Thoracic aorta (tissue), 2 donors: ENCODE results near the gene FHIT. TPM values are rescaled to one million over a fixed set of nuclear protein-coding genes. Genes with fewer than 3 reads are reported as not detected.
"Not testable (repeated sequence)": the region's sequence is repeated elsewhere in the genome, so short reads cannot be mapped to it uniquely, and the experiment has no call there.

Experiments used
- ATAC-seq: fragments of 150-250 bp; one replicate; pipeline ENCODE4 v1.8.0; 2017; ENCODE audit warnings: low read depth; ENCODE audit not compliant: insufficient number of reproducible peaks, low FRiP score
- DNase-seq: peaks from one replicate; pipeline ENCODE4 v3.0.0-alpha.2; 2020; ENCODE audit warnings: low spot score
- H3K27ac ChIP-seq, 2 donors: fragments of 200-600 bp; sonication (generic); 1 replicate in 1 of 2; 2 replicates in 1 of 2; pipeline ENCODE4 v1.5.1; 2016; ENCODE audit warnings: mild to moderate bottlenecking in 2 of 2, moderate library complexity in 2 of 2
- H3K27me3 ChIP-seq: fragments of 200-600 bp; sonication (generic); replicated peaks from 2 replicates; pipeline ENCODE4 v1.6.0; 2016; ENCODE audit warnings: mild to moderate bottlenecking; ENCODE audit not compliant: insufficient read depth
- H3K36me3 ChIP-seq: fragments of 200-600 bp; sonication (generic); one replicate; pipeline ENCODE4 v1.5.1; 2016
- H3K4me1 ChIP-seq, 2 donors: fragments of 200-600 bp; sonication (generic); 1 replicate in 1 of 2; 2 replicates in 1 of 2; pipeline versions ENCODE4 v1.5.1 to v1.6.0; 2016; ENCODE audit warnings: low read depth in 2 of 2, mild to moderate bottlenecking in 1 of 2; ENCODE audit not compliant: control insufficient read depth in 1 of 2
- H3K4me3 ChIP-seq: fragments of 200-600 bp; sonication (generic); 2 replicates; pipeline ENCODE4 v1.5.1; 2016; ENCODE audit warnings: mild to moderate bottlenecking
- H3K9me3 ChIP-seq: fragments of 200-600 bp; sonication (generic); 2 replicates; pipeline ENCODE4 v1.5.1; 2016
- total RNA-seq, 2 donors: library from RNA; depleted of rRNA; stranded (reverse); fragments of >200 nt; gene quantifications; one replicate each; pipeline versions ENCODE4 v1.1.0 to v1.2.3, GENCODE V29; 2016
- TF ChIP-seq, protein P1 (sequence below): fragments of 200-600 bp; sonication (generic); IDR thresholded peaks from one replicate; pipeline ENCODE4 v1.5.1; 2019; ENCODE audit warnings: antibody characterized with exemption

The FHIT gene
- total RNA-seq, 2 donors from 2014 or later: 2.0 to 2.3 TPM

DNA sequence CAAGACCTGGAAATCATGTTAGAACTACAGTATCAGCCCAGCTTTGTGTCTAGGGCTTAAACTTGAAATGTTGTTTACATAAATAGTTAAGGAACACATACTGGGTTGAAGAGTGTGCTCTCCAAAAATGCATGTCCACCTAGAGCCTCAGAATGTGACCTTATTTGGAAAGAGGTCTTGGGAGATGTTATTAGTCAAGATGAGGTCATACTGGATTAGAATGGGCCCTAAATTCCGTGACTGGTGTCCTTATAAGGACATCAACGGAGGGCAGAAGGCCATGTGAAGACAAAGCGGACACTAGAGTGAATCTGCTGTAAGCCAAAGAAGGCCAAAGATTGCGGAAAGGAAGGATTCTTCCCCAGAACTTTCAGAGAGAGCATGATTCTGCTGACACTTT, 1442.2 kb downstream of the FHIT start:
- Histone ChIP-seq H3K27me3 (no peaks in the 10 kb centered on the region), H3K4me3 (no peak overlapping the region), H3K27ac (no peak overlapping the region), H3K4me1 (peaks cover 17 to 41% of the 10 kb centered on the region in 2 donors), H3K9me3 (no peaks in the 10 kb centered on the region), H3K36me3 (no peaks in the 10 kb centered on the region)
- TF ChIP-seq, protein P1, sequence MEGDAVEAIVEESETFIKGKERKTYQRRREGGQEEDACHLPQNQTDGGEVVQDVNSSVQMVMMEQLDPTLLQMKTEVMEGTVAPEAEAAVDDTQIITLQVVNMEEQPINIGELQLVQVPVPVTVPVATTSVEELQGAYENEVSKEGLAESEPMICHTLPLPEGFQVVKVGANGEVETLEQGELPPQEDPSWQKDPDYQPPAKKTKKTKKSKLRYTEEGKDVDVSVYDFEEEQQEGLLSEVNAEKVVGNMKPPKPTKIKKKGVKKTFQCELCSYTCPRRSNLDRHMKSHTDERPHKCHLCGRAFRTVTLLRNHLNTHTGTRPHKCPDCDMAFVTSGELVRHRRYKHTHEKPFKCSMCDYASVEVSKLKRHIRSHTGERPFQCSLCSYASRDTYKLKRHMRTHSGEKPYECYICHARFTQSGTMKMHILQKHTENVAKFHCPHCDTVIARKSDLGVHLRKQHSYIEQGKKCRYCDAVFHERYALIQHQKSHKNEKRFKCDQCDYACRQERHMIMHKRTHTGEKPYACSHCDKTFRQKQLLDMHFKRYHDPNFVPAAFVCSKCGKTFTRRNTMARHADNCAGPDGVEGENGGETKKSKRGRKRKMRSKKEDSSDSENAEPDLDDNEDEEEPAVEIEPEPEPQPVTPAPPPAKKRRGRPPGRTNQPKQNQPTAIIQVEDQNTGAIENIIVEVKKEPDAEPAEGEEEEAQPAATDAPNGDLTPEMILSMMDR: no peak
- DNase-seq (no peak), ATAC-seq (no peak)

DNA sequence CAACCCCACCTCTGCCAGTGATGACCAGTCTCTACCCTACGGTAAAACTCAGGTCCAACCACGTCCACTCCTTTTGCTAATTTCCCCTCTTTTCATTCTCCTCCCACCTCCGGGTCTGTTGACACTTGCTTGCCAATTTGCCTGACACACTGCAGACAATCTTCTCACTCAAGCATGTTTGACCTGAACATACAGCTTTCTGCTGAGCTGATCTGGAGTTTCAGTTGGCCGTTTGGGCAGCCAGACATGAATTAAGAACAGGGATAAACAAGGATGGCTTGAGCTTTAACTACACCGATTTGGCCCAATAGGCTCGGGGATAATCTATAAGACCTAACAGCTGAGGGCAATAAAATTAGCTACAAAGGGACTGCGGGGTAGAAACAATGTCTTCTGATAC, 1442.8 kb downstream of the FHIT start:
- TF ChIP-seq, protein P1: no peak
- H3K27ac ChIP-seq: no peak overlapping the region
- no peaks in the 10 kb centered on the region for H3K36me3 ChIP-seq
- peaks cover 14 to 35% of the 10 kb centered on the region in 2 donors for H3K4me1 ChIP-seq
- ATAC-seq (no peak), DNase-seq (no peak)
- H3K4me3 ChIP-seq: no peak overlapping the region
- no peaks in the 10 kb centered on the region for H3K9me3 ChIP-seq
- no peaks in the 10 kb centered on the region for H3K27me3 ChIP-seq

DNA sequence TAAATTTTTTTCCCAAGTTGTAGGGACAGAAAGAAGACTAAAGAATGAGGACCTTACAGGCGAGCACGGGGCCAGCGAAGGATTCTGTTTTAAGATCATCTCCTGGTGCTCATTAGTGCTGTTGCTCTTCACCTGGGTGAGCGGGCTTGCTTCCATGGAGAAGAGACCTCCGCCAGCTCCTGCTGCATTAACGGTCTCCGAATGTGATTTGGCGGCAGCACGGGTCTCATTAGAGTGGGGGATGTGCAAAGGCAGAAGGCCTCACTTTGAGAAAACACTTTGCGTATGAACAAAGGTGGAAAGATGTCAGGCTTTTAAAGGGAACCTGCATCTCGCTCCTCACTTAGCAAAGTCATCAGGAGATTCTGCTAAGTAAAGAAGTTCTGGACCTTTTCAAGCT, 1448.0 kb downstream of the FHIT start:
- no peaks in the 10 kb centered on the region for H3K27me3 ChIP-seq
- no peaks in the 10 kb centered on the region for H3K4me1 ChIP-seq
- TF ChIP-seq, protein P1: no peak
- H3K27ac ChIP-seq: no peak overlapping the region
- no peak for ATAC-seq
- DNase-seq: no peak
- no peak overlapping the region for H3K4me3 ChIP-seq
- no peaks in the 10 kb centered on the region for H3K9me3 ChIP-seq
- no peaks in the 10 kb centered on the region for H3K36me3 ChIP-seq

DNA sequence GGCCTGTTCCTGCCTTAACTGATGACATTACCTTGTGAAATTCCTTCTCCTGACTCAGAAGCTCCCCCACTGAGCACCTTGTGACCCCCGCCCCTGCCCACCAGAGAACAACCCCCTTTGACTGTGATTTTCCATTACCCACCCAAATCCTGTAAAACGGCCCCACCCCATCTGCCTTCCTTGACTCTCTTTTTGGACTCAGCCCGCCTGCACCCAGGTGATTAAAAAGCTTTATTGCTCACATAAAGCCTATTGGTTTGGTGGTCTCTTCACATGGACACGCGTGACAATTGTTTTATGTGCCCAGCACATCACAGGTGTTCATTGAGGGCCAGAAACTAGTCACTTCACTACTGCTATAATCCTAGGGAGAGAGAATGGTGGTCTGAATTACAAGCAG, 1448.8 kb downstream of the FHIT start:
- not testable (repeated sequence) for H3K27me3 ChIP-seq

DNA sequence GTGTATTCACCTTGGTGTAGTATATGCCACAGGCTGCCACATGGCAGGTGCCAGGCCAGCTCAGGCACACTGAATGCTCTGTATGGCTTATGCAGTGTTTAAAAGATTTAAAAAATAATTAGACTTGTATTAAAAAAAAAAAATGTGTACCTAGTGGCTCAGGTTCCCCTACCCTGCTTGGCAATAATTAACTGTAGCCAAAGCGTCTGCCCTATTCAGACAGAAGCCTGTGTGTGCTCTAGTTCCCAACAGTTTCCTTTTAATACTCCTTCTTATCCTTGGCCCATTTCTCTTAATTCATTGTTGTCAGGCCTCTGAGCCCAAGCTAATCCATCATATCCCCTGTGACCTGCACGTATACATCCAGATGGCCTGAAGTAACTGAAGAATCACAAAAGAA, 1449.2 kb downstream of the FHIT start:
- no peaks in the 10 kb centered on the region for H3K4me1 ChIP-seq
- no peaks in the 10 kb centered on the region for H3K36me3 ChIP-seq
- H3K9me3 ChIP-seq: no peaks in the 10 kb centered on the region
- no peak for DNase-seq
- no peaks in the 10 kb centered on the region for H3K27me3 ChIP-seq
- H3K4me3 ChIP-seq: no peak overlapping the region
- ATAC-seq: no peak
- no peak overlapping the region for H3K27ac ChIP-seq
- TF ChIP-seq, protein P1: no peak

More for the DNA sequence above, 1448.8 kb downstream of the FHIT start:
- DNase-seq, H3K36me3 ChIP-seq, H3K9me3 ChIP-seq, H3K4me1 ChIP-seq, H3K4me3 ChIP-seq, ATAC-seq, H3K27ac ChIP-seq: not testable (repeated sequence)

DNA sequence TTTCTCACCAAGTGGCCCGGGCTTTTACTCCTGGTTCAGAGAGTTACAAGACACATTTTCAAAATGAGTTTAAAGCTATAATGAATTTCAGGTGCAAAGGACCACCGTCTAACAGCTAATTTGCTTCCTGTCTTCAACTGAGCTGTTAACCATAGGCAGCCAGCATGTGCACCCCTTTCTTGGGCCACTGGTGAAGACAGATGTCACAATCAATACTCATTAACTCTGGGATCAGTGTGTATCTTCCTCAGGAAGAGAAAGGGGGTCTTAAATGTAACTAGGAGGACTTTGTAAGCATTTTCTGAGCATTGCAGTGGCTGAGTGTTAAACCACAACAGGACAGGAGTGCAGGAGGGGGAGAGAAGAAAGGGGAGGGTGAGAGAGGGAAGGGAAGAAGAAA, 1450.8 kb downstream of the FHIT start:
- H3K9me3 ChIP-seq: no peaks in the 10 kb centered on the region
- no peaks in the 10 kb centered on the region for H3K36me3 ChIP-seq
- H3K4me1 ChIP-seq: no peaks in the 10 kb centered on the region
- H3K4me3 ChIP-seq: no peak overlapping the region
- ATAC-seq (no peak), DNase-seq (no peak)
- H3K27ac ChIP-seq: no peak overlapping the region
- H3K27me3 ChIP-seq: no peaks in the 10 kb centered on the region
- TF ChIP-seq, protein P1: no peak
